Mammary epithelial cell (primary cell): ENCODE data around the gene RAPGEF2.

ENCODE experiments used
- EZH2 ChIP-seq: IDR thresholded peaks from 2 replicates; pipeline ENCODE4 v1.6.1; 2012; ENCODE audit warnings: low read length, inconsistent platforms, borderline replicate concordance
- TF ChIP-seq, protein P1 (sequence below), 2 donors: IDR thresholded peaks in 1 of 2; conservative IDR thresholded peaks in 1 of 2; 2 replicates each; pipeline ENCODE4 v1.5.1; 2011 to 2012; ENCODE audit warnings: inconsistent platforms in 2 of 2, low read length in 2 of 2, mild to moderate bottlenecking in 2 of 2, control low read depth in 1 of 2, low read depth in 1 of 2; ENCODE audit not compliant: insufficient read depth in 1 of 2; ENCODE audit errors: extremely low read depth in 1 of 2

DNA sequence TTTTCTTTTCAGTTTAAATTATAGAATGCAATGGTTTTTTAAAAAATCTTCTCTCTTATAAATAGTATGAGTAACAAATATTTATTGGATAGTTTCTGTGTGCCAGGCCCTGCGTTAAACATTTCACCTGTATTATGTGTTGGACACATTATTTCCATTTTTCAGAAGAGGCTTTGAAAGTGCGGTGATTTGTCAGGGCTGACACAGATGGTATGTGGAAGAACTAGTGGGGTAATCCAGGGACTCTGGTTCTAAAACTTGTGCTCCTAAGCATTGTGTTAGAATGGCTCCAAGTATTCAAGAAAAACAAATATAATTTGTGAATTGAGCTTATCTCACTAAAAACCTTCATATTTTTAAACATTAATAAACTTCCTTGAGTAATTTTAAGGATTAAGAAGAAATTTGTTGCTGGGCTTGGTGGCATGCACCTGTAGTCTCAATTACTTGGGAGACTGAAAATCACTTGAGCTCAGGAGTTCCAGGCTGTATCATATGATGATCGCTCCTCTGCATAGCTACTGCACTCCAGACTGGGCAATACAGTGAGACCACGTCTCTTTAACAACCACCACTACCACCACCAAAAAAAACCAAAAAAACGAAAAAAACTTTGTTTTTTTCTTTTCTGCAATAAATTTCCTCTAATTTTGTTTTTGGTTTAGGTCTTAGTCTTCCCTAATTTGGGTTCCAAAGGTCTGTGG, 40.0 kb downstream of the RAPGEF2 start:
- TF ChIP-seq, protein P1, sequence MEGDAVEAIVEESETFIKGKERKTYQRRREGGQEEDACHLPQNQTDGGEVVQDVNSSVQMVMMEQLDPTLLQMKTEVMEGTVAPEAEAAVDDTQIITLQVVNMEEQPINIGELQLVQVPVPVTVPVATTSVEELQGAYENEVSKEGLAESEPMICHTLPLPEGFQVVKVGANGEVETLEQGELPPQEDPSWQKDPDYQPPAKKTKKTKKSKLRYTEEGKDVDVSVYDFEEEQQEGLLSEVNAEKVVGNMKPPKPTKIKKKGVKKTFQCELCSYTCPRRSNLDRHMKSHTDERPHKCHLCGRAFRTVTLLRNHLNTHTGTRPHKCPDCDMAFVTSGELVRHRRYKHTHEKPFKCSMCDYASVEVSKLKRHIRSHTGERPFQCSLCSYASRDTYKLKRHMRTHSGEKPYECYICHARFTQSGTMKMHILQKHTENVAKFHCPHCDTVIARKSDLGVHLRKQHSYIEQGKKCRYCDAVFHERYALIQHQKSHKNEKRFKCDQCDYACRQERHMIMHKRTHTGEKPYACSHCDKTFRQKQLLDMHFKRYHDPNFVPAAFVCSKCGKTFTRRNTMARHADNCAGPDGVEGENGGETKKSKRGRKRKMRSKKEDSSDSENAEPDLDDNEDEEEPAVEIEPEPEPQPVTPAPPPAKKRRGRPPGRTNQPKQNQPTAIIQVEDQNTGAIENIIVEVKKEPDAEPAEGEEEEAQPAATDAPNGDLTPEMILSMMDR (conservative IDR thresholded peaks at IDR 0.05 in 1 of 2, IDR thresholded peaks at IDR 0.05 in 1 of 2; ENCODE audit: extremely low read depth in 1 of 2, insufficient read depth in 1 of 2, low read depth in 1 of 2, low read length in 2 of 2): no peak
- TF ChIP-seq EZH2: no peak
